GM20431 (cell line): ENCODE measurements around the gene RFPL3.

Source experiments
- in situ Hi-C: fragments of 300-500 bp; cut with MseI, MboI; formaldehyde crosslinking; loops from one replicate; pipeline ENCODE4 v1.15.0; 2020; ENCODE audit warnings: low sequenced_read_pairs; ENCODE audit not compliant: unreplicated experiment

RFPL3 gene

DNA sequence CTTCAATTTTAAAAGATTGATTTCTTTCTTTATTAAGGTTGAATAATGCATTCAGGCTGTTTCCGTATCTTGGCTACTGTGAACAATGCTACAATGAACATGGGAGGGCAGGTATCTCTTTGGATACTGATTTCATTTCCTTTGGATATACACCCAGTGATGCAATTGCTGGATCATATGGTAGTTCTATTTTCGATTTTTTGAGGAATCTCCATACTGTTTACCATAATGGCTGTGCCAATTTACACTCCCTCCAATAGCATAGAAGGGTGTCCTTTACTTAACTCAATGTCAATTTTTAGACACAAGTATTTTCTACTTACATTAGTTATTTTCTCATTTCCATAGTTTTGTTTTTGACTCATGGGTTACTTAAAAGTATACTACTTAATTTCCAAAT is 46.4 kb downstream of the RFPL3 start:
- in situ Hi-C loops: no loop called here

DNA sequence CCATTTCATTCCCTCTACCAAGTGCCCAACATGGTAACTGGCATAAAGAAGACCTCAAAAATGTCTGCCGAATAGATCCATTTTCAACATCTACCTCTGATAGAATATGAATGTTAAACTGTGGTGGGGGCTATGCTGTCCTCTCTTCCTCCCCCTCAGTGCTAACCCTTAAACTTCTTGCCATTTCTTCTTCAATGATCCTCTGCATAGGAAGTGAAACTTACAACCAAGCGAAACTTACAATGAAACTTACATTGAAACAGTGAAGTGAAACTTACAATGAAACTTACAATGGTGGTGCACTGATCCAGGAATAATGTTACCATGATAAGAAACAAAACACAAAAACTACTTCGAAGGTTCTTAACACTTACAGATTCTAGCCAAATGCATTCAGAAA is 49.6 kb downstream of the RFPL3 start:
- in situ Hi-C loops: no loop called here

DNA sequence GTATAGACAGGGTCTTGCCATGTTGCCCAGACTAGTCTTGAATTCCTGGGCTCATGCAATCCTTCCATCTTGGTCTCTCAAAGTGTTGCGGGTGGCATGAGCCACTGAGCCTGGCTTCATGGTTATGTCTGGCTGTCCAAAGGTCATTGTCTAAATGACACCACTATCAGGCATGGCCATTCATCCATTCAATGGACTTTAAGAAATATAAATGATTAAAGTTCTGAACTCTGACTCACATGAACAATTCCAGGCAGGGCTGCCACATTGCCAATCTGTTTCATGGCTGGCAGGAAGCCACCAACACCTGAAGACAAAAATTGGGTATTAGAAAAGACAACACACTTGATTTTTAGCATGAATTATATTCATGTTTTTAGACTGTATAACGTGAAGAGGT is 50.3 kb downstream of the RFPL3 start:
- in situ Hi-C loops: no loop called here

DNA sequence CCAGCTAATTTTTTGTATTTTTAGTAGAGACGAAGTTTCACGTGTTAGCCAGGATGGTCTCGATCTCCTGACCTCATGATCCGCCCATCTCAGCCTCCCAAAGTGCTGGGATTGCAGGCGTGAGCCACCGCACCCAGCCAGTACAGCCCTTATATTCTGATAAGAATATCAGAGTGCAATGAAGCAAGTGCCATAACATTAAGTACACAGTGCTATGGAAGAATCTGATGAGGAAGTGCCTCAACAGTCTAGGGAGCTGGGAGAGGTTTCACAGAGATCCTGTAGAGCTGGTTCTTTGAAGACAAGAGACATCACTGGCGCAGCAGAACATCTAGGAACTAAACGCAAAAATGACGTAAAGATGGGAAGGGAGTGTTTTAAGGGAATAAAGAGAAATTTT is 52.3 kb downstream of the RFPL3 start:
- in situ Hi-C loops: no loop called here

DNA sequence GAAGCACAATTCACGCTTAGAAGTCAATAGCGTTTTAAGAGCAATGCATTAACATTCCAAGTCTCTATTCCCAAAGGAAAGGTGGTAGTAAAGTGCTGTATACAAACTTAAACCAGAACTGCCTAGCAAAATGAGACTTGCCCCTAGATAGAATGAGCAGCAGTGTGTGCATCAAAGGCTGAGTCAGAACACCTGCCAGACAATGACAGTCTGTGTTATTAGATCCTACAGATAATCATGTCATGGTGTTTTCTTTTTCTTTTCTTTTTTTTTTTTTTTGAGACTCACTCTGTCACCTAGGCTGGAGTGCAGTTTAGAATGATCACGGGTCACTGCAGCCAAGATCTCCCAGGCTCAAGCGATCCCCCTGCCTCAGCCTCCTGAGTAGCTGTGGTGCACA is 52.8 kb downstream of the RFPL3 start:
- in situ Hi-C loops: no loop called here
